Thyroid gland (tissue), 4 donors: Measurements from ENCODE around the gene ELAVL2.
"Not testable (repeated sequence)": the region's sequence is repeated elsewhere in the genome, so short reads cannot be mapped to it uniquely, and the experiment has no call there.

Experiments used
- POLR2A ChIP-seq, 2 donors: fragments of 450-650 bp; IDR thresholded peaks; one replicate each; pipeline ENCODE4 v1.6.1; 2017; ENCODE audit warnings: antibody characterized with exemption in 2 of 2, mild to moderate bottlenecking in 2 of 2, moderate library complexity in 1 of 2
- TF ChIP-seq, protein P1 (sequence below), 6 experiments: fragments of 200-600 bp in 3 of 6; fragments of 450-650 bp in 3 of 6; sonication (generic) in 3 of 6; IDR thresholded peaks; one replicate each; pipeline ENCODE4 v1.5.1; 2016 to 2019; ENCODE audit warnings: antibody characterized with exemption in 6 of 6, mild to moderate bottlenecking in 2 of 6, inconsistent platforms in 1 of 6, moderate library complexity in 1 of 6

GRCh38 chr9:23723048-23723447 is 103.0 kb downstream of the ELAVL2 start:
- TF ChIP-seq, protein P1, sequence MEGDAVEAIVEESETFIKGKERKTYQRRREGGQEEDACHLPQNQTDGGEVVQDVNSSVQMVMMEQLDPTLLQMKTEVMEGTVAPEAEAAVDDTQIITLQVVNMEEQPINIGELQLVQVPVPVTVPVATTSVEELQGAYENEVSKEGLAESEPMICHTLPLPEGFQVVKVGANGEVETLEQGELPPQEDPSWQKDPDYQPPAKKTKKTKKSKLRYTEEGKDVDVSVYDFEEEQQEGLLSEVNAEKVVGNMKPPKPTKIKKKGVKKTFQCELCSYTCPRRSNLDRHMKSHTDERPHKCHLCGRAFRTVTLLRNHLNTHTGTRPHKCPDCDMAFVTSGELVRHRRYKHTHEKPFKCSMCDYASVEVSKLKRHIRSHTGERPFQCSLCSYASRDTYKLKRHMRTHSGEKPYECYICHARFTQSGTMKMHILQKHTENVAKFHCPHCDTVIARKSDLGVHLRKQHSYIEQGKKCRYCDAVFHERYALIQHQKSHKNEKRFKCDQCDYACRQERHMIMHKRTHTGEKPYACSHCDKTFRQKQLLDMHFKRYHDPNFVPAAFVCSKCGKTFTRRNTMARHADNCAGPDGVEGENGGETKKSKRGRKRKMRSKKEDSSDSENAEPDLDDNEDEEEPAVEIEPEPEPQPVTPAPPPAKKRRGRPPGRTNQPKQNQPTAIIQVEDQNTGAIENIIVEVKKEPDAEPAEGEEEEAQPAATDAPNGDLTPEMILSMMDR (IDR thresholded peaks at IDR 0.05) = not testable (repeated sequence)
- not testable (repeated sequence) for TF ChIP-seq POLR2A (IDR thresholded peaks at IDR 0.05)
